Prostate gland (tissue), 2 donors: Measurements from ENCODE around the gene IMMP2L. TPM values are rescaled to one million over a fixed set of nuclear protein-coding genes. Genes with fewer than 3 reads are reported as not detected.
A peak's percentile ranks its signal among the peaks of the same experiment; 100 is the strongest.

Experiments
- DNase-seq: peaks from one replicate; pipeline ENCODE4 v3.0.0-alpha.2; 2019; ENCODE audit warnings: low spot score
- H3K27ac ChIP-seq, 2 donors: fragments of 200-600 bp; sonication (generic); 2 replicates each; pipeline ENCODE4 v1.5.1; 2017 to 2019
- H3K27me3 ChIP-seq: fragments of 200-600 bp; sonication (generic); replicated peaks from 2 replicates; pipeline ENCODE4 v1.5.1; 2019; ENCODE audit not compliant: insufficient read depth
- H3K36me3 ChIP-seq, 2 donors: fragments of 200-600 bp; sonication (generic); 1 replicate in 1 of 2; 2 replicates in 1 of 2; pipeline versions ENCODE4 v1.5.1 to v1.8.1; 2017 to 2019
- H3K4me1 ChIP-seq: fragments of 200-600 bp; sonication (generic); replicated peaks from 2 replicates; pipeline ENCODE4 v1.5.1; 2019
- H3K4me3 ChIP-seq, 2 donors: fragments of 200-600 bp; sonication (generic); 2 replicates each; pipeline ENCODE4 v1.5.1; 2017 to 2019
- H3K9me3 ChIP-seq: fragments of 200-600 bp; sonication (generic); 2 replicates; pipeline ENCODE4 v1.5.1; 2017
- POLR2A ChIP-seq: fragments of 450-650 bp; IDR thresholded peaks from one replicate; pipeline ENCODE4 v1.6.1; 2016; ENCODE audit warnings: antibody characterized with exemption, mild to moderate bottlenecking
- POLR2AphosphoS5 ChIP-seq: sonication (generic); formaldehyde crosslinking; IDR thresholded peaks from one replicate; pipeline ENCODE4 v1.6.1; 2017; ENCODE audit warnings: antibody characterized with exemption
- WGBS: methylation state at CpG from one replicate; pipeline ENCODE4 v1.1.5; 2018; 5-methylcytosine and 5-hydroxymethylcytosine counted together
- intact Hi-C: fragments of 100-400 bp; cut with DNase I; formaldehyde crosslinking; loops from one replicate; pipeline ENCODE4 v1.14.2; 2022
- total RNA-seq, 2 donors: library from RNA; depleted of rRNA; stranded (reverse); fragments of >200 nt; gene quantifications; one replicate each; pipeline ENCODE4 v1.1.0, GENCODE V29; 2016
- TF ChIP-seq, protein P1 (sequence below), 4 experiments: fragments of 200-600 bp in 2 of 4; fragments of 450-650 bp in 2 of 4; sonication (generic) in 2 of 4; IDR thresholded peaks; 1 replicate in 3 of 4; 2 replicates in 1 of 4; pipeline ENCODE4 v1.5.1; 2016 to 2019; ENCODE audit warnings: antibody characterized with exemption in 4 of 4, mild to moderate bottlenecking in 2 of 4, moderate library complexity in 2 of 4

The IMMP2L gene
- total RNA-seq, 2 donors from 2014 or later, result 16.9 to 20.4 TPM

DNA sequence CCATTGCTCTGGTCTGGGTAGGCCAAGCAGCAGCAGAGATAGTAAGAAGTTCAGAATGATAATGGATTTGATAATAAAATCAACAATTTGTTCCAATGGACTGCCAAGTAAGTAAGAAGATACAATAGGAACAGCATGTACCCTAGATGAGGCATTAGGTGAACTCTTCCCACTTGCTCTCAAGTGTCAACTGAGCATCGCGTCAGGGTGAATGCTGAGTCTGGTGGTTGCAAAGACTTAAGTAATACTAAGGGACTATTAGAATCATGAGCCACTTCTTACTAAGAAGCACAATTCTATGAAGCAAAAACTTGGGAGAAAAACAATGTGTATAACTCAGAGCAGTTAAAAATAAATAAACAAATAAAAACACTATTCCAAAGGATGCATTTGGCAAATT lies 416.8 kb downstream of the IMMP2L start:
- H3K4me1 ChIP-seq, result no peaks in the 10 kb centered on the region
- WGBS, result 59% methylated on average over 2 of the region's 2 CpGs
- no peak overlapping the region for H3K27ac ChIP-seq
- no peak overlapping the region for H3K4me3 ChIP-seq
- TF ChIP-seq POLR2AphosphoS5, result no peak
- TF ChIP-seq, protein P1, sequence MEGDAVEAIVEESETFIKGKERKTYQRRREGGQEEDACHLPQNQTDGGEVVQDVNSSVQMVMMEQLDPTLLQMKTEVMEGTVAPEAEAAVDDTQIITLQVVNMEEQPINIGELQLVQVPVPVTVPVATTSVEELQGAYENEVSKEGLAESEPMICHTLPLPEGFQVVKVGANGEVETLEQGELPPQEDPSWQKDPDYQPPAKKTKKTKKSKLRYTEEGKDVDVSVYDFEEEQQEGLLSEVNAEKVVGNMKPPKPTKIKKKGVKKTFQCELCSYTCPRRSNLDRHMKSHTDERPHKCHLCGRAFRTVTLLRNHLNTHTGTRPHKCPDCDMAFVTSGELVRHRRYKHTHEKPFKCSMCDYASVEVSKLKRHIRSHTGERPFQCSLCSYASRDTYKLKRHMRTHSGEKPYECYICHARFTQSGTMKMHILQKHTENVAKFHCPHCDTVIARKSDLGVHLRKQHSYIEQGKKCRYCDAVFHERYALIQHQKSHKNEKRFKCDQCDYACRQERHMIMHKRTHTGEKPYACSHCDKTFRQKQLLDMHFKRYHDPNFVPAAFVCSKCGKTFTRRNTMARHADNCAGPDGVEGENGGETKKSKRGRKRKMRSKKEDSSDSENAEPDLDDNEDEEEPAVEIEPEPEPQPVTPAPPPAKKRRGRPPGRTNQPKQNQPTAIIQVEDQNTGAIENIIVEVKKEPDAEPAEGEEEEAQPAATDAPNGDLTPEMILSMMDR (IDR thresholded peaks at IDR 0.05), result no peak
- no peak for TF ChIP-seq POLR2A
- intact Hi-C loops, result no loop called here
- H3K9me3 ChIP-seq, result no peaks in the 10 kb centered on the region
- no peak for DNase-seq
- no peaks in the 10 kb centered on the region for H3K27me3 ChIP-seq
- H3K36me3 ChIP-seq, result no peaks in the 10 kb centered on the region

DNA sequence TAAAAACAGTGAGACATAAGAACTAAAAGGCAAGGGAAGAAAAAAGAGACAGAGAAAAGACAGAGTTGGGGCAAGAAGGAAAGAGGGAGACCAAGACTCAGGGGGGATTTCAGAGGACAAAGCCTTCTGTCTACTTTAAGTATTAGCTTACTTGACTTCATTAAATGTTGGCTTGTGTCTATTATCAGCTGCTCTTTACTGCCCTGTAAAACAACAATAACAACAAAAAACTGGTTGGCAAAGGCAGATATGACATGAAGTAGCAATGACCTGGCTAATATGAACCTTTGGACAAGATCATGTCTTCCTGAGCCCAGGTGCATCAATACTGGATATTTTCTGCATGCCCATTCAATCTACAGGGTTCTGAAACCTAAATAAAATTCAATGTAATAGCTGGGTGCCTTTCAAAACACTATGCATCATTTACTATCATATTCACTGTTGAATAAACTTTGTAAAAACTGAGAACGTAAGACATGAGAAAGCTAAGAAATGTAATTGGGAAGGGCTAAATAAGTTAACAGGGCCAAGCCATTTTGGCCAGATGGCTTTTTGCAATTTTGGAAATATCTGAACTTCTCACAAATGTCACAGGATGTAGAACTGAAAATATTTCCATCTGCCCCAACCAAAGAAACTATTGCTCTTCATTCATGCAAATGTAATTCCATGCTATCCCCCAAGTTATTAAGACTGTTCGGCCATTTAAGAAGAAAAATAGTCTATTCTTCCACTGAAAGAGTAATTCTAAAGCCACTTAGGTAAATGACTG lies 422.0 kb downstream of the IMMP2L start:
- TF ChIP-seq POLR2AphosphoS5, result no peak
- no peak for TF ChIP-seq POLR2A
- TF ChIP-seq, protein P1 (IDR thresholded peaks at IDR 0.05), result no peak
- Histone ChIP-seq H3K36me3 (no peaks in the 10 kb centered on the region), H3K4me1 (peaks cover 6% of the 10 kb centered on the region), H3K27ac (no peak overlapping the region), H3K27me3 (no peaks in the 10 kb centered on the region), H3K9me3 (no peaks in the 10 kb centered on the region), H3K4me3 (no peak overlapping the region)
- DNase-seq, result no peak
- intact Hi-C loops, result no loop called here
- WGBS, result 85% methylated on average over 2 of the region's 2 CpGs

DNA sequence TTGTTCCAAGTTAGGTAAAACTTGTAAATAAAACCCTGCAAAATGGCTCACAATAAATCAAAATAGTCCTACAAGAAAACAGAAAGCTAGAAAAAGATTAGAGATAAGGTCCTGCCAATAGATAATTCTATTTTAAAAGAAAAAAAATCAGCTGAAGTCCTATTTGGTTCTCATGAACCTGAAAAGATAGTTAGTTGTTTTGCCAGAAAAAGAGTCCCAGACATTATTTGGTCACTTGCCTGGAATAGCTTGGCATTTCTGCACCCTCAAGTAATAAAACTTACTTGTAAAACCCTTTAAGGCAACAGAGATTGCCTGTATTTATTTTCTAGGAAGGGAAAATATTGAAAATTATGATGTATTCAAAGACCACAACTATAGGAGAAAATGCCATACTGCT lies 423.7 kb downstream of the IMMP2L start:
- peak overlapping the region in 1 of 2 donors; percentile 3 for H3K27ac ChIP-seq
- TF ChIP-seq, protein P1 (IDR thresholded peaks at IDR 0.05), result no peak
- TF ChIP-seq POLR2AphosphoS5, result no peak
- TF ChIP-seq POLR2A, result no peak
- H3K27me3 ChIP-seq, result no peaks in the 10 kb centered on the region
- H3K4me1 ChIP-seq, result peaks cover 6% of the 10 kb centered on the region
- no peaks in the 10 kb centered on the region for H3K9me3 ChIP-seq
- intact Hi-C loops, result no loop called here
- peak; percentile 9 for DNase-seq
- no peaks in the 10 kb centered on the region for H3K36me3 ChIP-seq
- H3K4me3 ChIP-seq, result no peak overlapping the region

DNA sequence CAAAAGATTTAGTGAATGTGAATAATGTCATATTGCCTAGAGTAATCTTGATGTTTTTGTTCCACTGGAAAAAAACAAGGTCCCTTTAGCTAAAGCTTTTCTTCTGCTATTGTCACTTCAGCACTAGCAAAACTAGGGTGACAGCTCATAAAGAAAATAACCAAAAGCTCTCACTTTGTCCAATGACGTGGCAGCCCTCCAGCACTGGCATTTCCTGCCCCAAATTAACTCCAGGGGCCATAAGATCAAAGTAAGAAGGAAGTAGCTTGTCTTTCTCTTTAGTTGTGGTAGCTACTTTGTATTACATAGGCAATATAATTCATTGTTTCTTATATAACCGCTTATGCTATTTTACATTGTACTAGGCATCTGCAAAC lies 424.1 kb downstream of the IMMP2L start:
- DNase-seq, result peak; percentile 12
- peak overlapping the region in 1 of 2 donors; percentile 3 for H3K27ac ChIP-seq

More for the DNA sequence above, 424.1 kb downstream of the IMMP2L start:
- TF ChIP-seq, protein P1 (IDR thresholded peaks at IDR 0.05), result no peak
- TF ChIP-seq POLR2AphosphoS5 (no peak), POLR2A (no peak)
- Histone ChIP-seq H3K36me3 (no peaks in the 10 kb centered on the region), H3K9me3 (no peaks in the 10 kb centered on the region), H3K4me1 (peaks cover 6% of the 10 kb centered on the region), H3K27me3 (no peaks in the 10 kb centered on the region), H3K4me3 (no peak overlapping the region)
- intact Hi-C loops, result no loop called here
- WGBS, result 13% methylated on average over 2 of the region's 2 CpGs
